ENCODE results near the gene KRT72.

Gene KRT72

GRCh38 chr12:52601671-52602070 lies 408 bp upstream of the KRT72 start:
- no peaks in the 10 kb centered on the region for H4K20me1 ChIP-seq (ENCODE audit: insufficient read depth, low read length)
- H3F3A ChIP-seq (ENCODE audit: insufficient read depth, low read length): no peaks in the 10 kb centered on the region
- H3K9ac ChIP-seq (ENCODE audit: low read length): no peak overlapping the region
- no peak overlapping the region for H2AFZ ChIP-seq (ENCODE audit: low read length)
- no peaks in the 10 kb centered on the region for H3K36me3 ChIP-seq (ENCODE audit: insufficient read depth, low read length)
- no peaks in the 10 kb centered on the region for H3K79me2 ChIP-seq (ENCODE audit: insufficient read depth, low read length)
- no peak overlapping the region for H3K4me3 ChIP-seq (ENCODE audit: low read depth, low read length, poor library complexity, severe bottlenecking)
- H3K27me3 ChIP-seq (ENCODE audit: insufficient read depth, low read length): 0 out of 2 replicates have a peak, but pooled peaks cover 3% of the 10 kb centered on the region
- H3K9me2 ChIP-seq (ENCODE audit: low read depth, low read length): no peaks in the 10 kb centered on the region
- no peaks in the 10 kb centered on the region for H3K4me1 ChIP-seq (ENCODE audit: insufficient read depth, low read length, severe bottlenecking)
- no peaks in the 10 kb centered on the region for H3K9me3 ChIP-seq (ENCODE audit: low read length)
- TF ChIP-seq EZH2 (IDR thresholded peaks at IDR 0.05; ENCODE audit: borderline replicate concordance, low read length) (no peak), CTCF (IDR thresholded peaks at IDR 0.05; ENCODE audit: low read length) (no peak)
- no peak overlapping the region for H3K4me2 ChIP-seq (ENCODE audit: low read length)
- H3K27ac ChIP-seq (ENCODE audit: low read depth, low read length, poor library complexity, severe bottlenecking): no peak overlapping the region

GRCh38 chr12:52600475-52600874 lies 788 bp downstream of the KRT72 start:
- no peak overlapping the region for H3K4me3 ChIP-seq (ENCODE audit: low read depth, low read length, poor library complexity, severe bottlenecking)
- H3K9ac ChIP-seq (ENCODE audit: low read length): no peak overlapping the region
- H3F3A ChIP-seq (ENCODE audit: insufficient read depth, low read length): no peaks in the 10 kb centered on the region
- H3K9me3 ChIP-seq (ENCODE audit: low read length): no peaks in the 10 kb centered on the region
- no peak overlapping the region for H2AFZ ChIP-seq (ENCODE audit: low read length)
- no peaks in the 10 kb centered on the region for H4K20me1 ChIP-seq (ENCODE audit: insufficient read depth, low read length)
- no peak overlapping the region for H3K4me2 ChIP-seq (ENCODE audit: low read length)
- no peaks in the 10 kb centered on the region for H3K4me1 ChIP-seq (ENCODE audit: insufficient read depth, low read length, severe bottlenecking)
- TF ChIP-seq EZH2 (IDR thresholded peaks at IDR 0.05; ENCODE audit: borderline replicate concordance, low read length): no peak
- TF ChIP-seq CTCF (IDR thresholded peaks at IDR 0.05; ENCODE audit: low read length): no peak
- H3K27ac ChIP-seq (ENCODE audit: low read depth, low read length, poor library complexity, severe bottlenecking): no peak overlapping the region
- 0 out of 2 replicates have a peak, but pooled peaks cover 3% of the 10 kb centered on the region for H3K27me3 ChIP-seq (ENCODE audit: insufficient read depth, low read length)
- H3K36me3 ChIP-seq (ENCODE audit: insufficient read depth, low read length): no peaks in the 10 kb centered on the region
- H3K79me2 ChIP-seq (ENCODE audit: insufficient read depth, low read length): no peaks in the 10 kb centered on the region
- no peaks in the 10 kb centered on the region for H3K9me2 ChIP-seq (ENCODE audit: low read depth, low read length)

GRCh38 chr12:52600071-52600470 lies 1.2 kb downstream of the KRT72 start:
- TF ChIP-seq CTCF (IDR thresholded peaks at IDR 0.05; ENCODE audit: low read length) (no peak), EZH2 (IDR thresholded peaks at IDR 0.05; ENCODE audit: borderline replicate concordance, low read length) (no peak)
- H3K36me3 ChIP-seq (ENCODE audit: insufficient read depth, low read length): no peaks in the 10 kb centered on the region
- H4K20me1 ChIP-seq (ENCODE audit: insufficient read depth, low read length): no peaks in the 10 kb centered on the region
- H3K79me2 ChIP-seq (ENCODE audit: insufficient read depth, low read length): no peaks in the 10 kb centered on the region
- 0 out of 2 replicates have a peak, but pooled peaks cover 3% of the 10 kb centered on the region for H3K27me3 ChIP-seq (ENCODE audit: insufficient read depth, low read length)
- no peaks in the 10 kb centered on the region for H3F3A ChIP-seq (ENCODE audit: insufficient read depth, low read length)
- no peak overlapping the region for H3K4me3 ChIP-seq (ENCODE audit: low read depth, low read length, poor library complexity, severe bottlenecking)
- H3K9me2 ChIP-seq (ENCODE audit: low read depth, low read length): no peaks in the 10 kb centered on the region
- no peaks in the 10 kb centered on the region for H3K4me1 ChIP-seq (ENCODE audit: insufficient read depth, low read length, severe bottlenecking)
- no peaks in the 10 kb centered on the region for H3K9me3 ChIP-seq (ENCODE audit: low read length)
- no peak overlapping the region for H3K4me2 ChIP-seq (ENCODE audit: low read length)
- no peak overlapping the region for H3K9ac ChIP-seq (ENCODE audit: low read length)
- no peak overlapping the region for H3K27ac ChIP-seq (ENCODE audit: low read depth, low read length, poor library complexity, severe bottlenecking)
- no peak overlapping the region for H2AFZ ChIP-seq (ENCODE audit: low read length)
